ENCODE measurements around the gene AATK. TPM values are rescaled to one million over a fixed set of nuclear protein-coding genes. Genes with fewer than 3 reads are reported as not detected.

Gene AATK
- total and polyA plus RNA-seq, 2 of the 4 experiments (the other 2 are of a cell fraction) = under 0.01 to 0.21 TPM

- CTCF ChIA-PET = no interaction called here
- Histone ChIP-seq H2AK9ac (replicated peaks; ENCODE audit: low read depth, low read length, poor library complexity) (no peak overlapping the region), H4K5ac (ENCODE audit: low read depth, low read length) (no peak overlapping the region), H3K4me3 (ENCODE audit: insufficient read depth, low read depth, low read length) (no peak overlapping the region), H3K27me3 (ENCODE audit: control insufficient read depth, insufficient read depth, low read length) (no peaks in the 10 kb centered on the region), H2BK120ac (ENCODE audit: low read depth, low read length) (no peak overlapping the region), H3K4ac (ENCODE audit: low read depth, low read length) (no peak overlapping the region), H3K9ac (ENCODE audit: low read depth, low read length) (no peak overlapping the region), H2BK20ac (ENCODE audit: low read depth, low read length) (no peak overlapping the region), H3K36me3 (ENCODE audit: control insufficient read depth, insufficient read depth, low read length) (peaks cover 5% of the 10 kb centered on the region; the same call in 1 of the 2 replicates), H2BK15ac (ENCODE audit: low read depth, low read length) (no peak overlapping the region), H3K4me1 (ENCODE audit: control insufficient read depth, insufficient read depth, low read length) (no peaks in the 10 kb centered on the region), H3K9me1 (ENCODE audit: insufficient read depth, low read length) (no peaks in the 10 kb centered on the region), H2BK5ac (ENCODE audit: low read depth, low read length, poor library complexity, severe bottlenecking) (no peak overlapping the region), H3K9me3 (ENCODE audit: control insufficient read depth, insufficient read depth, low read length) (no peaks in the 10 kb centered on the region), H4K8ac (ENCODE audit: low read depth in 2 of 2, low read length in 2 of 2) (no peak overlapping the region), H3K79me1 (ENCODE audit: low read depth in 1 of 2, low read length in 2 of 2) (no peaks in the 10 kb centered on the region; a peak in 1 of 4 replicates), H4K91ac (ENCODE audit: insufficient read depth, low read depth, low read length) (no peak overlapping the region), H3K56ac (ENCODE audit: extremely low read depth, insufficient read depth, low read length) (no peak overlapping the region), H4K20me1 (ENCODE audit: insufficient read depth, low read length) (no peaks in the 10 kb centered on the region), H3K18ac (ENCODE audit: low read depth, low read length) (no peak overlapping the region), H2AK5ac (ENCODE audit: low read depth, low read length) (no peak overlapping the region), H3K14ac (replicated peaks; ENCODE audit: low read depth, low read length) (no peak overlapping the region), H3K23ac (ENCODE audit: low read depth, low read length) (no peak overlapping the region), H3K27ac (ENCODE audit: insufficient read depth, low read length) (no peak overlapping the region), H3K4me2 (ENCODE audit: low read depth, low read length) (no peak overlapping the region), H2AFZ (replicated peaks; ENCODE audit: low read length, poor library complexity) (no peak overlapping the region)
- DNase-seq (no peak), ATAC-seq (ENCODE audit: low read depth) (no peak)
- intact Hi-C loops (cut with micrococcal nuclease) = no loop called here
- no TSS peak for BruUV-seq (replicated peaks)
- 80% methylated on average over 2 of the region's 24 CpGs; no CpG with 5 or more reads in 1 of the 2 experiments for WGBS, 2 experiments (ENCODE audit: extremely low coverage in 2 of 2, insufficient read length in 1 of 2)
- TF ChIP-seq CHD1 (IDR thresholded peaks at IDR 0.05; ENCODE audit: low read depth, low read length) (no peak), MAZ (IDR thresholded peaks at IDR 0.05; ENCODE audit: borderline replicate concordance, low read depth, low read length) (no peak), SMC3 (IDR thresholded peaks at IDR 0.05; ENCODE audit: low read depth, low read length) (no peak), CEBPB (IDR thresholded peaks at IDR 0.05; ENCODE audit: low read depth, low read length) (no peak), RCOR1 (IDR thresholded peaks at IDR 0.05; ENCODE audit: insufficient replicate concordance, low read length) (no peak), ELK1 (IDR thresholded peaks at IDR 0.05; ENCODE audit: borderline replicate concordance, low read depth, low read length) (no peak), RAD21 (IDR thresholded peaks at IDR 0.05; ENCODE audit: low read length) (no peak)
- in situ Hi-C loops (cut with MboI; ENCODE audit: low sequenced_read_pairs) = no loop called here
- POLR2A ChIA-PET (ENCODE audit: unreplicated experiment) = no interaction called here
- dilution Hi-C loops (cut with HindIII; ENCODE audit: low sequenced_read_pairs, unreplicated experiment) = no loop called here
Observed at GRCh38 chr17:81106716-81107115, 59.3 kb downstream of the AATK start.

Measured in IMR-90 (cell line).